ENCODE results near the gene RNLS. TPM values are rescaled to one million over a fixed set of nuclear protein-coding genes. Genes with fewer than 3 reads are reported as not detected.
"Not testable (repeated sequence)": the region's sequence is repeated elsewhere in the genome, so short reads cannot be mapped to it uniquely, and the experiment has no call there.

RNLS gene
- polyA plus RNA-seq, 1 experiment: 6.1 TPM

GRCh38 chr10:88311264-88311663 lies 271.9 kb downstream of the RNLS start:
- POLR2A ChIA-PET: no interaction called here
- no peaks in the 10 kb centered on the region for H3K27me3 ChIP-seq (ENCODE audit: control insufficient read depth, insufficient read depth, low read length)
- DNase-seq (ENCODE audit: low read depth, low spot score): no peak
- no peak overlapping the region for H3K4me3 ChIP-seq (ENCODE audit: low read depth, low read length)
- CTCF ChIA-PET: interaction anchor here (0.6 kb wide), 1 partner anchor 31 kb away, joined by 8 read pairs; no protein-coding TSS in a partner anchor
- H3K9me3 ChIP-seq (ENCODE audit: control insufficient read depth, insufficient read depth, low read length): no peaks in the 10 kb centered on the region
- no peak overlapping the region for H3K27ac ChIP-seq (ENCODE audit: low read depth, low read length)
- TF ChIP-seq CTCF (IDR thresholded peaks at IDR 0.05; ENCODE audit: low read depth, low read length): no peak

- no peak overlapping the region for H3K4me3 ChIP-seq (ENCODE audit: low read depth, low read length)
- H3K27me3 ChIP-seq (ENCODE audit: control insufficient read depth, insufficient read depth, low read length): no peaks in the 10 kb centered on the region
- POLR2A ChIA-PET: no interaction called here
- H3K27ac ChIP-seq (ENCODE audit: low read depth, low read length): no peak overlapping the region
- DNase-seq (ENCODE audit: low read depth, low spot score): no peak
- H3K9me3 ChIP-seq (ENCODE audit: control insufficient read depth, insufficient read depth, low read length): no peaks in the 10 kb centered on the region
- CTCF ChIA-PET: no interaction called here
- no peak for TF ChIP-seq CTCF (IDR thresholded peaks at IDR 0.05; ENCODE audit: low read depth, low read length)
Measured at GRCh38 chr10:88309365-88309764, 273.8 kb downstream of the RNLS start.

- CTCF ChIA-PET; DNase-seq (ENCODE audit: low read depth, low spot score); H3K27me3 ChIP-seq (ENCODE audit: control insufficient read depth, insufficient read depth, low read length); H3K9me3 ChIP-seq (ENCODE audit: control insufficient read depth, insufficient read depth, low read length); POLR2A ChIA-PET; H3K4me3 ChIP-seq (ENCODE audit: low read depth, low read length); H3K27ac ChIP-seq (ENCODE audit: low read depth, low read length): not testable (repeated sequence)
Measured at GRCh38 chr10:88308361-88308760, 274.8 kb downstream of the RNLS start.

DNA sequence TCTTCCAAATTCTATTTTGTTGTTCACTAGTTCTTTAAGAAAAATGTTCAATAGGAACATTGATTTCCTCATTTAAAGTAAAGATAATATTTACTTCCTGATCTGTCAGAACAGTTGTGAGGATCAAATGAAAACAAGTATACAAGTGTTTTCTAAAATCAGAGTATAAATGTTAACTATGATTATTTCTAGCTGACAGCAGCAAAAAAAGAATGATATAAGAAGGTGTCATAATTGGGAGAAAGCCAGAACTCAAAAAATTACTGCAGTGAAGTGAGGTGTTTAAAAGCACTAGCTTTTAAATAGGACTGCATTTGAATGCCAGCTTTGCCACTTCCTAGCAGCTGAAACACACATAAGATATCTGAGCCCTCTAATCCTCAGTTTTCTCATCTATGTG lies 283.3 kb downstream of the RNLS start:
- POLR2A ChIA-PET: no interaction called here

GRCh38 chr10:88297103-88297502 lies 286.0 kb downstream of the RNLS start:
- no peak for TF ChIP-seq CTCF (IDR thresholded peaks at IDR 0.05; ENCODE audit: low read depth, low read length)
- Histone ChIP-seq H3K27me3 (ENCODE audit: control insufficient read depth, insufficient read depth, low read length) (no peaks in the 10 kb centered on the region), H3K9me3 (ENCODE audit: control insufficient read depth, insufficient read depth, low read length) (no peaks in the 10 kb centered on the region), H3K27ac (ENCODE audit: low read depth, low read length) (no peak overlapping the region), H3K4me3 (ENCODE audit: low read depth, low read length) (no peak overlapping the region)
- ChIA-PET POLR2A (no interaction called here), CTCF (no interaction called here)
- no peak for DNase-seq (ENCODE audit: low read depth, low spot score)

More for the DNA sequence above, 283.3 kb downstream of the RNLS start:
- no peak for DNase-seq (ENCODE audit: low read depth, low spot score)
- Histone ChIP-seq H3K27me3 (ENCODE audit: control insufficient read depth, insufficient read depth, low read length) (no peaks in the 10 kb centered on the region), H3K4me3 (ENCODE audit: low read depth, low read length) (no peak overlapping the region), H3K9me3 (ENCODE audit: control insufficient read depth, insufficient read depth, low read length) (no peaks in the 10 kb centered on the region), H3K27ac (ENCODE audit: low read depth, low read length) (no peak overlapping the region)
- CTCF ChIA-PET: no interaction called here
- TF ChIP-seq CTCF (IDR thresholded peaks at IDR 0.05; ENCODE audit: low read depth, low read length): no peak
